Lower leg skin (tissue), 4 donors: ENCODE data around the gene C2. TPM values are rescaled to one million over a fixed set of nuclear protein-coding genes. Genes with fewer than 3 reads are reported as not detected.
"Not testable (repeated sequence)": the region's sequence is repeated elsewhere in the genome, so short reads cannot be mapped to it uniquely, and the experiment has no call there.

ENCODE experiments used
- DNase-seq, 2 donors: peaks; one replicate each; pipeline ENCODE4 v3.0.0-alpha.2; 2019; ENCODE audit warnings: low spot score in 2 of 2
- H3K4me3 ChIP-seq: fragments of 200-600 bp; sonication (generic); 2 replicates; pipeline ENCODE4 v1.5.1; 2017; ENCODE audit warnings: mild to moderate bottlenecking, low read depth; ENCODE audit not compliant: poor library complexity, severe bottlenecking
- CTCF ChIP-seq, 3 donors: fragments of 450-650 bp; IDR thresholded peaks; one replicate each; pipeline ENCODE4 v1.5.1; 2016; ENCODE audit warnings: antibody characterized with exemption in 3 of 3, mild to moderate bottlenecking in 3 of 3, moderate library complexity in 2 of 3
- POLR2A ChIP-seq, 2 donors: fragments of 450-650 bp; IDR thresholded peaks; one replicate each; pipeline ENCODE4 v1.6.1; 2016 to 2017; ENCODE audit warnings: antibody characterized with exemption in 2 of 2, mild to moderate bottlenecking in 1 of 2, moderate library complexity in 1 of 2
- WGBS, 2 donors: methylation state at CpG; one replicate each; pipeline ENCODE4 v1.1.5; 2018; 5-methylcytosine and 5-hydroxymethylcytosine counted together
- intact Hi-C: fragments of 100-400 bp; cut with DNase I; formaldehyde crosslinking; loops from one replicate; pipeline ENCODE4 v1.15.0; 2023; ENCODE audit warnings: low total_unique reads
- total RNA-seq, 4 donors: library from RNA; depleted of rRNA; stranded (reverse); fragments of >200 nt; gene quantifications; one replicate each; pipeline ENCODE4 v1.1.0, GENCODE V29; 2016

Gene C2
- total RNA-seq, 4 donors from 2014 or later, result 4.9 to 7.7 (median 6.7) TPM

GRCh38 chr6:31971993-31972708 is 44.6 kb downstream of the C2 start, which contains the start of gene DXO:
Gene DXO (minus strand): TSS chr6:31972138. CDS start chr6:31971675, 463 bp downstream.
- WGBS, 2 donors, result 0 to 1% methylated on average over 46 to 48 of the region's 62 CpGs
- no peak for TF ChIP-seq CTCF (IDR thresholded peaks at IDR 0.05)
- TF ChIP-seq POLR2A (IDR thresholded peaks at IDR 0.05), result no peak
- intact Hi-C loops, result no loop called here
- H3K4me3 ChIP-seq, result peak within 1 kb of the TSS; percentile 80
- peak; percentile 96 to 99 for DNase-seq

GRCh38 chr6:31972709-31973350 is 45.3 kb downstream of the C2 start:
- TF ChIP-seq POLR2A (IDR thresholded peaks at IDR 0.05), result no peak
- TF ChIP-seq CTCF (IDR thresholded peaks at IDR 0.05), result no peak
- peak overlapping the region; percentile 80 for H3K4me3 ChIP-seq
- no peak for DNase-seq
- intact Hi-C loops, result no loop called here
- WGBS, 2 donors, result 5 to 16% methylated on average over 9 to 19 of the region's 19 CpGs

- DNase-seq, intact Hi-C loops, H3K4me3 ChIP-seq: not testable (repeated sequence)
- 97% methylated on average over 7 to 20 of the region's 30 CpGs for WGBS, 2 donors
Measured at GRCh38 chr6:31976065-31976464, 48.5 kb downstream of the C2 start.

GRCh38 chr6:31977816-31978431 is 50.4 kb downstream of the C2 start:
- WGBS, 2 donors, result 94 to 96% methylated on average over 12 of the region's 12 CpGs
- no peak for TF ChIP-seq POLR2A (IDR thresholded peaks at IDR 0.05)
- TF ChIP-seq CTCF (IDR thresholded peaks at IDR 0.05), result no peak
- no peak for DNase-seq
- intact Hi-C loops, result no loop called here
- H3K4me3 ChIP-seq, result no peak overlapping the region

- intact Hi-C loops, result no loop called here
- WGBS, 2 donors, result 90 to 95% methylated on average over 5 of the region's 5 CpGs
- DNase-seq, result no peak
- TF ChIP-seq CTCF (IDR thresholded peaks at IDR 0.05), result no peak
- TF ChIP-seq POLR2A (IDR thresholded peaks at IDR 0.05), result no peak
- no peak overlapping the region for H3K4me3 ChIP-seq
Measured at GRCh38 chr6:31978831-31979230, 51.3 kb downstream of the C2 start.

- TF ChIP-seq CTCF (IDR thresholded peaks at IDR 0.05) (no peak), POLR2A (IDR thresholded peaks at IDR 0.05) (no peak)
- no peak for DNase-seq
- WGBS, 2 donors, result 82 to 96% methylated on average over 3 of the region's 3 CpGs
- intact Hi-C loops, result no loop called here
- H3K4me3 ChIP-seq, result no peak overlapping the region
Measured at GRCh38 chr6:31979238-31979898, 51.9 kb downstream of the C2 start.

GRCh38 chr6:31980195-31980876 is 52.8 kb downstream of the C2 start:
- H3K4me3 ChIP-seq, DNase-seq, intact Hi-C loops: not testable (repeated sequence)
- WGBS, 2 donors, result 89 to 94% methylated on average over 6 to 11 of the region's 13 CpGs

GRCh38 chr6:31980998-31981397 is 53.5 kb downstream of the C2 start:
- no CpG with 5 or more reads among the region's 5 CpGs for WGBS, 2 donors
- DNase-seq, intact Hi-C loops: not testable (repeated sequence)

More at GRCh38 chr6:31980998-31981397, 53.5 kb downstream of the C2 start:
- not testable (repeated sequence) for H3K4me3 ChIP-seq
